Measurements from ENCODE around the gene MTG2. TPM values are rescaled to one million over a fixed set of nuclear protein-coding genes. Genes with fewer than 3 reads are reported as not detected.

The MTG2 gene
- total and polyA plus RNA-seq, 2 of the 4 experiments (the other 2 are of a cell fraction): 11.5 to 25.2 TPM

GRCh38 chr20:62193079-62194025 is 10.5 kb downstream of the MTG2 start:
- in situ Hi-C loops (cut with MboI; ENCODE audit: low sequenced_read_pairs): no loop called here
- no peak overlapping the region for H3K27ac ChIP-seq (ENCODE audit: insufficient read depth, low read length)
- H3K18ac ChIP-seq (ENCODE audit: low read depth, low read length): no peak overlapping the region
- H2BK20ac ChIP-seq (ENCODE audit: low read depth, low read length): no peak overlapping the region
- WGBS, 2 experiments (ENCODE audit: extremely low coverage in 2 of 2, insufficient read length in 1 of 2): 92% methylated on average over 9 of the region's 29 CpGs; no CpG with 5 or more reads in 1 of the 2 experiments
- no peaks in the 10 kb centered on the region for H3K27me3 ChIP-seq (ENCODE audit: control insufficient read depth, insufficient read depth, low read length)
- no peak overlapping the region for H2AK5ac ChIP-seq (ENCODE audit: low read depth, low read length)
- no peak overlapping the region for H3K4me2 ChIP-seq (ENCODE audit: low read depth, low read length)
- H4K5ac ChIP-seq (ENCODE audit: low read depth, low read length): no peak overlapping the region
- no peaks in the 10 kb centered on the region for H3K4me1 ChIP-seq (ENCODE audit: control insufficient read depth, insufficient read depth, low read length)
- dilution Hi-C loops (cut with HindIII; ENCODE audit: low sequenced_read_pairs, unreplicated experiment): no loop called here
- H2AFZ ChIP-seq (replicated peaks; ENCODE audit: low read length, poor library complexity): no peak overlapping the region
- no peak overlapping the region for H4K91ac ChIP-seq (ENCODE audit: insufficient read depth, low read depth, low read length)
- no peak overlapping the region for H3K4me3 ChIP-seq (ENCODE audit: insufficient read depth, low read depth, low read length)
- H3K9me1 ChIP-seq (ENCODE audit: insufficient read depth, low read length): no peaks in the 10 kb centered on the region; the same call in 1 of the 2 replicates
- H3K23ac ChIP-seq (ENCODE audit: low read depth, low read length): no peak overlapping the region
- H3K79me1 ChIP-seq (ENCODE audit: low read depth in 1 of 2, low read length in 2 of 2): peaks cover 11 to 48% of the 10 kb centered on the region in 2 experiments; a peak in 3 of 4 replicates
- ATAC-seq (ENCODE audit: low read depth) (no peak), DNase-seq (no peak)
- no TSS peak for BruUV-seq (replicated peaks)
- H3K4ac ChIP-seq (ENCODE audit: low read depth, low read length): no peak overlapping the region
- H3K36me3 ChIP-seq (ENCODE audit: control insufficient read depth, insufficient read depth, low read length): peaks cover 33% of the 10 kb centered on the region
- no peak overlapping the region for H3K9ac ChIP-seq (ENCODE audit: low read depth, low read length)
- H2BK15ac ChIP-seq (ENCODE audit: low read depth, low read length): no peak overlapping the region
- H3K14ac ChIP-seq (replicated peaks; ENCODE audit: low read depth, low read length): no peak overlapping the region
- H3K9me3 ChIP-seq (ENCODE audit: control insufficient read depth, insufficient read depth, low read length): no peaks in the 10 kb centered on the region
- no peak overlapping the region for H2BK120ac ChIP-seq (ENCODE audit: low read depth, low read length)
- intact Hi-C loops (cut with micrococcal nuclease): no loop called here
- H2BK5ac ChIP-seq (ENCODE audit: low read depth, low read length, poor library complexity, severe bottlenecking): no peak overlapping the region
- H3K56ac ChIP-seq (ENCODE audit: extremely low read depth, insufficient read depth, low read length): no peak overlapping the region
- H2AK9ac ChIP-seq (replicated peaks; ENCODE audit: low read depth, low read length, poor library complexity): no peak overlapping the region
- ChIA-PET POLR2A (ENCODE audit: unreplicated experiment) (no interaction called here), CTCF (no interaction called here)
- no peak overlapping the region for H4K8ac ChIP-seq (ENCODE audit: low read depth in 2 of 2, low read length in 2 of 2)
- H4K20me1 ChIP-seq (ENCODE audit: insufficient read depth, low read length): peaks cover 18% of the 10 kb centered on the region; the same call in 1 of the 2 replicates
- TF ChIP-seq MXI1 (IDR thresholded peaks at IDR 0.05; ENCODE audit: borderline replicate concordance, low read depth, low read length): no peak
- no peak for TF ChIP-seq RAD21 (IDR thresholded peaks at IDR 0.05; ENCODE audit: low read length)
- no peak for TF ChIP-seq MAZ (IDR thresholded peaks at IDR 0.05; ENCODE audit: borderline replicate concordance, low read depth, low read length)
- TF ChIP-seq NFE2L2 (IDR thresholded peaks at IDR 0.05; ENCODE audit: low read depth, low read length): no peak
- TF ChIP-seq POLR2A (IDR thresholded peaks at IDR 0.05; ENCODE audit: low read depth, low read length): no peak
- no peak for TF ChIP-seq RFX5 (IDR thresholded peaks at IDR 0.05; ENCODE audit: low read depth, low read length)
- TF ChIP-seq BHLHE40 (IDR thresholded peaks at IDR 0.05; ENCODE audit: low read depth, low read length): no peak
- no peak for TF ChIP-seq RCOR1 (IDR thresholded peaks at IDR 0.05; ENCODE audit: insufficient replicate concordance, low read length)
- TF ChIP-seq CEBPB (IDR thresholded peaks at IDR 0.05; ENCODE audit: low read depth, low read length): no peak
- no peak for TF ChIP-seq FOS (IDR thresholded peaks at IDR 0.05; ENCODE audit: low read depth, low read length)
- no peak for TF ChIP-seq SMC3 (IDR thresholded peaks at IDR 0.05; ENCODE audit: low read depth, low read length)
- no peak for TF ChIP-seq USF2 (IDR thresholded peaks at IDR 0.05; ENCODE audit: low read depth, low read length)
- TF ChIP-seq MAFK (IDR thresholded peaks at IDR 0.05; ENCODE audit: low read depth, low read length): no peak
- TF ChIP-seq CHD1 (IDR thresholded peaks at IDR 0.05; ENCODE audit: low read depth, low read length): no peak
- no peak for TF ChIP-seq CTCF (conservative IDR thresholded peaks at IDR 0.05; ENCODE audit: low read depth, low read length)

Measured in IMR-90 (cell line).